HG02763 (cell line): Measurements from ENCODE around the gene CIRBP.
"Not testable (repeated sequence)": the region's sequence is repeated elsewhere in the genome, so short reads cannot be mapped to it uniquely, and the experiment has no call there.

Experiments
- ATAC-seq: cut with Tn5 transposase; IDR thresholded peaks from one replicate; pipeline ENCODE4 v1.9.1; 2021; ENCODE audit warnings: mild to moderate bottlenecking, moderate library complexity; ENCODE audit not compliant: unreplicated experiment

The CIRBP gene

GRCh38 chr19:1307755-1308303 lies 38.7 kb downstream of the CIRBP start:
- ATAC-seq = no peak

DNA sequence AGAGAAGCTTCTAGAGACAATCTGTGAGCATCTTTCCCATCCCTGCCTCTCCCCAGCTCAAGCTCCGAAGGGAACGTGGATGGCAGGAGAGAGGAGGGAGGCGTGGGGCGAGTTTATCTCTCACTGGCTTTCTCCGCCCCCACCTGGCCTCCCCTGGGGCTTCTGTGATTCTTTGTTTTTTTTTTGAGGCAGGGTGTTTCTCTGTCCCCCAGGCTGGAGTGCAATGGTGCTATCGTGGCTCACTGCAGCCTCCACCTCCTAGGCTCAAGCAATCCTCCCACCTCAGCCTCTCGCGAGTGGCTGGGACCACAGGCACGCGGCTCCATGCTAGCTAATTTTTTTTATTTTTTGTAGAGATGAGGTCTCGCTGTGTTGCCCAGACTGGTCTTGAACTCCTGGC lies 39.6 kb downstream of the CIRBP start:
- ATAC-seq = no peak

DNA sequence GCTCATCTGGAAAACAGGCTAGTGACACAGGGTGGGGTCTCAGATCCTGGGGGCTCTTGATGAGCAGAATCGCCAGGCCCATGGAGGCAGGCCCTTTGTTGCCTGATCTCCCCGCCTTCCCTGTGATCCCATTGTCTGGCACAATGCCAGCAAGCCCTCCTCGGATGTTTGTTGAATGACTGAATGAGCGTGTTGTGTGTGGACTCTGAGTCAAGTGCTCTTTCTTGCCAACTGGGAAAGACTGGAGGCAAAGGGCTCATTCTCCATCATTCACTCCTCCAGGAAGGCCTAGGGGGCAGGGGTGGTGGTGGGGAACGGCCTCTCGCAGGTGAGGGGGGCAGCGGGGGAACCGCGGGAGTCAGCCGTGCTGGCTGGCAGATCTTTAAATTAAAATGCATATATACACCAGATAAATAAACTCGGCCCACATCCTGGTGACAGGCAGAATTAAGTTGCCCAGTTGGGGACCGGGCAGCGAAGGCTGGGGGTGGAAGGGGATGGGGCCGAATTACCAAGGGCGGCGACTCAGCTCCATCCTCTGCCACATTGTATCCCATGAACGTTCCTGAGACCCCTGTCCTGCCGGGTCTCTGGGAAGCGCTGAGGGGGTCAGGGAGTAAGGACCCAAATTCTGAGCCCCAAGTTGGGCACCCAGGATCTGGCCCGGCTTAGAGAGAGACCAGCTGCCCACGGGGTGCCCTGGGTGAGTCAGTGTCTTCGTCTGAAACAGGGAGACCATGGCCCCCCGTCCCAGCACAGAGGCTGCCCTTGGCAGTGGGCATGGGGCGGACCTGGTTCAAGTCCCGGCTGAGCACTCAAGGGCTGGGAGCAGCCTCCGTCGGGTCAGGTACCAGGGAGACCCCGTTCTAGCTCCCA lies 41.1 kb downstream of the CIRBP start:
- ATAC-seq = no peak

GRCh38 chr19:1310853-1311180 lies 41.7 kb downstream of the CIRBP start:
- ATAC-seq = no peak

GRCh38 chr19:1311543-1312091 lies 42.5 kb downstream of the CIRBP start:
- no peak for ATAC-seq

- ATAC-seq = no peak
These were observed 43.9 kb downstream of the CIRBP start for GRCh38 chr19:1312767-1313694.

- no peak for ATAC-seq
These were observed 44.8 kb downstream of the CIRBP start for GRCh38 chr19:1313695-1314613.

- no peak for ATAC-seq
These were observed 46.5 kb downstream of the CIRBP start for GRCh38 chr19:1315470-1316166.

DNA sequence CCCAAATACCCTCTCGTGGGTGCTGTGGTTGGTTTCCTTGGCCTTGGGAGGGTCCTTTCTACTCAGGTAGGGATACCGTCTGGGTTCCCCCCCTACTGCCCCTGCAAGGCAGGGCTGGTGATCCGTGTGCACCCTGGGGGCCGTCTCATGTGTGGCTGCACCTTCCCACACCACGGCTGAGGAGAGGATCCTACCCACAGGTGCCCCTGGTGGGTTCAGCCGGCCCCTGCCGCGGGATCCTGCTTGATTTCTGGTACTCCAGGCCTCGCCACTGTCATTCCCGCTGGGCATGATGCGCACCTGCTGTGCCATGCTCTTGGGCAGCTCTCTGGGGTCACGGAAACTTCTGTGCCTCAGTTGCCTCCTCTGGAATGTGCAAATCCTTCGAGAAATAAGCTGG lies 47.3 kb downstream of the CIRBP start:
- no peak for ATAC-seq

GRCh38 chr19:1317274-1318003 lies 48.3 kb downstream of the CIRBP start:
- no peak for ATAC-seq

DNA sequence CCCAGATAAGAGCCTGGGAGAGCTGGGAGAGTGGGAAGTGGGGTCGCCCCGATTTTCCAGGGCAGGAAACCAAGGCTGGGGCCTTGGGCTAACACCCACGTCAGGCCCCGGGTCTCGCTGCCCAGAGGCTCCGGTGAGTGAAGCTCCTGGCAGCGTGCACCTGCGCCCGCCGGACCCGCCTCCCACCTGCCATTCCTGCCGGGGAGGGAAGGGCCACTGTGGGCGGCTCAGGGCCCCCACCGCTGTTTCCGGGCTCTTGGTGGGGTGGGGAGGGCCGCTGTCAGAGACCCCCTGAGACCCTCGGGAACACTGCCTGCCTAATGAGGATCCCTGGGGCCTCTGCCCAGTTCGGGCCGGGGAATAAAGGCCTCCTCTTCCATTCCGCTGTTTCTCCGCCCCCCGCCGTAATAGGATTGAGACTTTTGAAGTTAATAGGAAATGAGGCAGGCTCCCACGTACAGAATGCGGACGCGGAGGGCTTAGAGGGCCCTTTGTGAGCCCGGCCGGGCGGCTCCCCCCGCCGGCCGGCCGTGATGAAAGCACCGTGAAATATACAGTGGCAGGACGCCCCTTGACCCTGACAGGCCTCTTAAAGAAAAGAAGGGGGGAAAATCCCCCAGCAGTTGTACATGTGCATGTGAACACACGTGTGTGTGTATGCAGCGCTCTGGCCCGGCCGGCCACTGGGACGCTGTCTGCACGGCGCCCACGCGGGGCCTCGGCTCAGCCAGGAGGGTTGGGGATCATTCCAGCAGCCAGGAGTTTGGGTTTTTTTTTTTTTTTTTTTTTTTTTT lies 49.7 kb downstream of the CIRBP start:
- no peak for ATAC-seq

DNA sequence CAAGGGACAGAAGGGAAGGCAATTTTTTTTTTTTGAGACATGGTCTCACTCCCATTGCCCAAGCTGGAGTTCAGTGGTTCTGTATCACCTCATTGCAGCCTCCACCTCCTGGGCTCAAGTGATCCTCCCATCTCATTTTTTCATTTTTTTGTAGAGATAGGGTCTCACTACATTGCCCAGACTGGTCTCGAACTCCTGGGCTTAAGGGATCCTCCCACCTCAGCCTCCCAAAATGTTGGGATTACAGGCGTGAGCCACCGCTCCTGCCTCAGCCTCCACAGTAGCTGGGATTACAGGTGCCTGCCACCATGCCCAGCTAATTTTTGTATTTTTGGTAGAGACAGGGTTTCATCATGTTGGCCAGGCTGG lies 51.1 kb downstream of the CIRBP start:
- ATAC-seq = not testable (repeated sequence)

DNA sequence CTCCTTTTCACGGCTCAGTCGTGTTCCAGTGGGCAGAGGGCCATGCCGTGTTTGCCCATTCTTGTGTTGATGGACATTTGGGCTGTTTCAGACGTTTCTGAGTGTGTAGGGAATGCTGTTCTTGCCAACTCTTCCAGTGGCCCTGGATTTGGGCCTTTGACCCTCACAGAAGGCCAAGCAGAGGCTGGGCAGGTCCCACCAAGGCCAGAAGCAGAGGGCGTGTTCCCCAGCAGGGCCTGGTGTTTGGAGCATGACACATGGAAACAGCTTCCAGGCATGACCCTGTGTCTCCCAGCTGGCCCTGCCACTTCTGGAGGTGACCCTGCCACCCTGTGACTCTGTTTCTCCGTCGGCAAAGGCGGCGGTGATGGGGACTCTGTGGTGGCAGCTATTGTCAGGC lies 52.4 kb downstream of the CIRBP start:
- no peak for ATAC-seq

DNA sequence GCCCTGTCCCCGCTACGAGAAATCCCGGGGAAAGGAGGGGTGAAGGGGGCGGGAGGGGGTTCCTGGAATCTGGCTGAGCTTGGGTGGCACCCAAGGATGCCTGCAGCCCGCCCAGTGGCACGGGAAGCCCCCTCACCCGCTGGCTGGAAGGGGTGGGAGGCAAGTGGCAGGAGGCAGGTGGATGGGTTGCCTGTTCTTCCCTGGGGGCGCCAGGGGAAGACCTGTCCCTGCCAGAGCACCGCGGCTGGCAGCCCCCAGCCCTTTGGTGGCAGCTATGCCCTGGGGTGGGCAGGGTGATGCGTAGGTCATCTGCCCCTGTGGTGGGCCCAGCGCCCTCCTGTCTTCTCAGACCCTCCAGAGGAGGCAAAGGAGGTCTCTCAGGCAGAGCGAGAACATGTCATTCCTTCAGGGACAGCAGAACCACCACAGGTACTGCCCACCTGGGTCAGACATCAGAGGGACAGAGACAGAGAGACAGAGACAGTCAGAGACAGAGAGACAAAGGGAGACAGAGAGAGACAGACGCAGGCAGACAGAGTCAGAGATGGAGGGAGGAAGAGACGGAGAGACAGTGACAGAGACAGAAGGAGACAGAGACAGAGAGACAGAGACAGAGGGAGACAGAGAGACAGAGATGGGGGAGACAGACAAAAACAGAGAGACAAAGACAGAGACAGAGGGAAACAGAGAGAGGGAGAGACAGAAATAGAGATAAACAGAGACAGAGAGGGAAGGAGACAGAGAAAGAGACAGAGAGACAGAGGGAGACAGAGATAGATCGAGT lies 53.3 kb downstream of the CIRBP start:
- ATAC-seq = no peak

GRCh38 chr19:1324249-1324805 lies 55.2 kb downstream of the CIRBP start:
- no peak for ATAC-seq
